NCI-H446 treated with DMSO at 0.1 percent for 48 hours (cell line): ENCODE results near the gene TNS1.

Experiments
- DNase-seq: peaks from one replicate; lab custom pipeline; 2025; lab: John Stamatoyannopoulos, UW

Gene TNS1

DNA sequence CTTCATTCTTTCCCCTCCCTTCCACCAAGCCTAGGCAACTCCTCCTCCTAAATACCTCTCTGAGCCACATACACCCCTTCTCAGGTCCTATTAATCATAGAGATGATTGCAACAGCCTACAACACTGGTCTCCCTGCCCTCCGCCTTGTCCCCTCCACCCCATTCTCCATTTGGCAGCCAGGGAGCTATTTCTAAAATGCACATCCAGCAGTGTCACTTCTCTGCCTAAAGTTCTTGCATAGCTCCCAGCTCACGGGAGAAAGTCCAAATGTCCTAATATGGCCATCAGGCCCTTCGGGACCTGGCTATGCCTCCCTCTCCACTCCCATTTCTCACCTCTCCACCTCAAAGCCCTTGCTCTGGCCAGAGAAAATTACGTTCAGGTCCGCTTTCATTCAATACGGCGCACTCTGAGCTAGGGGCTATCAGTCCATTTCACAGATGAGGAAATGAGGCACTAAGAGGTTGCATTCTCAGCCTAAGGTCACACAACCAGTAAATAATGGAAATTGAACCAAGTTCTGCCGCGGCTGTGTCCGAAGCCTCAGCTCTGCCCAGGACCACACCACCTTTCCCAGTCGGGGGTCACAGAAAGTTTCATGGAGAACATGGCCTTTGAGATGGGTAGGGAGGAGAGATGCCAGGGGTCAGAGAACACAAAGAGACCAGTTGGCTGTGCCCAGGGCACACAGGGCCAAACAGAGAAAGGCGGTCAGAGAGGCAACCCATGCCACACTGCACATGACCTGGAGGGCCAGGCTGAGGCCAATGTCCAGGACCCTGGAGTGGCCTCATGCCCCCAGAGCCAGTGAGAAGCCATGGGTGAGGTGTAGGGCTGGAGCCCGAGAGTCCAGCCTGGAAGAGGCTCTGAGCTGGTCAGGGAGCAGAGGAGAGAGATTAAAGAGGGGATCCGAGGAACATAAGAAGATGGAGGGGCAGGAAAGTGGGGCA is 72.8 kb downstream of the TNS1 start:
- DNase-seq: no peak

DNA sequence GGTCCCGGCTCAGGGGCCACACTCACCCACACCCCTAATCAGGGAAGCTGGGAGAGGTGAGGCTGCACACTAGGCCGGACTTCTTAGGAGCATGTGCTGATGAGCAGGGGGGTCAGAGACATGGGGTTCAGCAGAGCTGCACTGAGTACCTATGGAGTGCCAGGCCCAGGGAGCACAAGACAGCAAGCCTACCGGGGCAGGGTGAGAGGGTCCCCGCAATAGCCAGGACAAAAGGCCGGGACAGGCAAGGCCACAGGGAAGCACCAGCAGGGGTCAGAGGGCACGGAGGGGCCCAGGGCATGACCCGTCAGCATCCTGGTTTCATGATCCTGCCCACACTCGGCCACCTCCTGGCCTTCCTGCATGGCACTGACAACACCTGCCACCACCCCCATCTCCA is 73.5 kb downstream of the TNS1 start:
- no peak for DNase-seq

DNA sequence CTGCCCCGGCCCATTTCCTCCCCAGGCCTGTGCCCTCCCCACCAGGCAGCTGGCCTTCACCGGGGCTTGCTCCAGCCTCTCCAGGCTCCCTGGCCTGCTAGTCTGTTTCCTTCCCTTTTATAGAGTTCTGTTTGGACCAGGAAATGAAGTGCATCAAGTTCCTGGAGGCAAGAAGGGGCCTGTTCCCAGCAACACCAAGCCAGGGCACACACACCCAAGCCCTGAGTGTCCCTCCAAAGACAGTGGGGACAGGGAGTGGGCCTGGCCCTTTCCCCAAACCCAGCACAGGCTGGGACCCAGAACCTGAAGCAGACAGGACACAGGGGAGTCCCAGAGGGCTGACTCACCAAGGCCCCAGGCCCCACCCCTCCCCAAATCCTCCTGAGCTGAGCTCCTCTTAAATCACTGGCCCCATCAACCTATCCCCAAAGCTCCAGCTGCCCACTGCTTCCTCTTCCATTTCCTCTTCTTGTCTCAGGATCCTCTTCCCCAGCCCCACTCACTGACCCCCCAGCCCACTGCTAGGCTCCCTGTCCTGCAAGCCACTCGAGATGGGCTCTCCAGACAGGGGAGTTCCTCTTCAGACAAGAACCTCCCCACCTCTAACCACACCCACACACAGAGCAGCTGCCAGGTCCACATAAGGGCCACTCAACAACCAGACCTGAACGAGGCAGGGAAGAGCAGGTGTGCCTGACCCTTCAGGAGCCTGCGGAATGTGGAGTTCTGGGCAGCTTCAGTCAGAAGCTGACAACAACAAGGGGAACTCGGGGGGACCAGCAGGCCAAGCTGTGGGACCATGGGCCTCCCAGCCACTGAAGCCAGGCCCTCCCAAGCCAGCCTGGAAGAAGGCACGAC is 74.2 kb downstream of the TNS1 start:
- DNase-seq: no peak

DNA sequence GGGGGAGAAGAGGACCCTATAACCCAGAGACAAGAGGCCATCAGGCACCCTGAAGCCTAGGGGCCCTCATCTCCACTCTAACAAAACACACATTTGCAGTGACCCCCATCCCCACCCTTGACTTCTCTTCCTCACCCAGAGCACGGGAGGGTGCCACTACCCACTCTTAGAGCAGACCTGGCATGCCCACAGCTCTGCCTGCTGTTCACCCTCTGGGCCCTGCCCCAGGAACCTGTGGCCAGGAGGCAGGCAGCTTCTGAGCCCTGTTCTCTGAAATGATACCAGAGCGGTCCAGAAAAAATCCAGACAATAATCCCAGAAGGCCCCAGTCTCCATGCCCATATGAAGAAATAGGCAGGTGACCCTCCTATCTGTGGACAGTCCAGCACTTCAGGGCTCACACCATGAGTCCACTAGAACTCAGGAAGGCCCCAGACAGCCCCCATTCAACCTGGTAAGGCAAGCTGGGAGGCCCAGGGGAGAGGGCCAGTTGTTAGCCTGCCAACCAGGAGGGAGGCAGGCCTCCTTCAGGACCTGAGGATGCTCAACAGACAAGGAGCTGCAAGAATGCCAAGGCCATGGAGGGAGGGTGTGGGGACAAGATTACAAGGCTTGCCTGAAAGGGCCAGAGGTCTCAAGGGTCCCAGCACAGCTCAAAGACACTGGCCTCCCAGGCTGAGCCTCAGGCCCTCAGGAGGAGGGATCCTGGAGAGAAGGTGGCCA is 75.0 kb downstream of the TNS1 start:
- DNase-seq: no peak

GRCh38 chr2:217926801-217927200 is 76.0 kb downstream of the TNS1 start:
- DNase-seq: no peak

- no peak for DNase-seq
These were observed 78.4 kb downstream of the TNS1 start for GRCh38 chr2:217924346-217924901.

- no peak for DNase-seq
These were observed 79.6 kb downstream of the TNS1 start for GRCh38 chr2:217923007-217923686.

- no peak for DNase-seq
These were observed 80.4 kb downstream of the TNS1 start for GRCh38 chr2:217922101-217923006.

- no peak for DNase-seq
These were observed 81.8 kb downstream of the TNS1 start for GRCh38 chr2:217920879-217921603.

DNA sequence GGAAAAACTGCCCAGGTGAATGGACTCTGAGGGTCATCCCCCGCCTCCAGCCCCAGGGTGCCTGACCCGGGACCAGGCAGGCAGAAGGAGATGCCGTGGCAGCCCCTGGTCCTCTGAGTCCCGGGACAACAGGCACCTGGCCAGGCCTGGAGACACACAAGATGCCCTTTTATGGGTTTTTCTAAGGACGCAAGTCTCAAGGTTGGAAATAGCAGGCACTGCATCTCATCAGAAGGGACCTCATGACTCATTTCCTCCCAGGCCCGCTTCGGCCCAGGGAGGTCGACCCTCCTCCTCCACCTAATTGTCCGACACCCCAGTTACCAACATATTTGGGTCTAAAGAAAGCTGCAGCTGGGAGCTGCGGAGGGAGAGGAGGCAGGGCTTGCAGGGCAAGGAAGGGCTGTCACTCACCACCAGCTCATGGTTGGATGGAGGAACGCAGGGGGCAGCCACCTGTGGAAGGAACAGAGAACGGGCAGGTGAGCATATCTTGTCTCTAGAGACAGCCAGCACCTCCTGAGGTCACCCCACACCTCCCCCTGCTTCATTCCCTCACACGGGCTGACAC is 82.9 kb downstream of the TNS1 start:
- DNase-seq: no peak

DNA sequence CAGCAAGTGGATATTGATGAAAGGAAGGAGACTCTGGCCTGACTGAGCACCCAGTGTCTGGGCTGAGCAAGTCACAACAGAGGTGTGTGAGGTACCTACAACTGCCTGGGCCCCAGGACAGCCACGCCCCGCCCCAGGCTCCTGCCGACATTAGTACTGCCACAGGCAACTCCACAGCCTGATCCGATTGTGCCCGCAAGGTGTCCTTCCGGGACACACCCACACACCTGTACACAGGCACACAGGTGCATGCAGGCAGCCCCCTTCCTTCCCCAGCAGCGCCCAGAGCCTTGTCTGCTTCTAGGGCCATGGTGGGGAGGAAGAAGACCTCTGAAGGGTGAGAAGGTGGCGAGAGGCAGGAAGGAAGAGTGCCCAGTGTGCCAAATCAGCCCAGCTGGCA is 83.6 kb downstream of the TNS1 start:
- no peak for DNase-seq

GRCh38 chr2:217918308-217919024 is 84.3 kb downstream of the TNS1 start:
- DNase-seq: no peak

DNA sequence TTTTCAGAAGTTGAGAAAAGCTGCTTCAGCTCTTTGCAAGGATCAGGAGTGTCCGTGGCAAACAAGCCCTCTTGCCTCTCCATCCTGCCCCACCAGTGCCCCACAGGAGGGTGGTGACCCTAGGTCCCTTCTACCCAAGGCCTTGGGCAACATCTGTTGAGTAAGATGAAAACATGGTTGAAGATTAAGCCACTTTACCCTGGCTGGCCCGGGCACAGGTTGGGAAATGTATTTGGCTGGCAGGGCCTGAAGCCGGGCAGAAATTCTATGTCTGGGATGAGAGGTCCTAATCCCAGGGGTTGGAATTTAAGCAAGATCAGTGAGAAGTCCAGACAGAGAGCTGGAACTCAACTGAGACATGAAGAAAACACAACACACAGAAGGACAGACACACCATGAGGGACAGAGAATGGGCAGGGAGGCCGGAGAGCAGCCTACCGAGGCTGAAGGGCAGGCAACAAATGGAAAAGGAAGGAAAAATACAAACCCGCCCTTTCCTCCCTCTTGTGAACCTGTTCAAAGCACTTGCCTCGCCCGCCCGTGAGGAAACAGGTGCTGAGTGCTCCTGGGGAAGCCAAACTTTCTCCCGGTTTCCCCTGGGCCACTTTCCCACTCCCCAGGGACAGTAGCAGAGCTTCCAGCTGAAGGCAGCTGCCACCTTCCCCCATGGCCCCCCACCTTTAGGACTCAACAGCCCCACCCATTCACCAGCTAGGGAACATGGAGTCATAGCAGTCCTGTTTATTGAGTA is 86.1 kb downstream of the TNS1 start:
- DNase-seq: no peak

GRCh38 chr2:217915706-217916105 is 87.1 kb downstream of the TNS1 start:
- no peak for DNase-seq

DNA sequence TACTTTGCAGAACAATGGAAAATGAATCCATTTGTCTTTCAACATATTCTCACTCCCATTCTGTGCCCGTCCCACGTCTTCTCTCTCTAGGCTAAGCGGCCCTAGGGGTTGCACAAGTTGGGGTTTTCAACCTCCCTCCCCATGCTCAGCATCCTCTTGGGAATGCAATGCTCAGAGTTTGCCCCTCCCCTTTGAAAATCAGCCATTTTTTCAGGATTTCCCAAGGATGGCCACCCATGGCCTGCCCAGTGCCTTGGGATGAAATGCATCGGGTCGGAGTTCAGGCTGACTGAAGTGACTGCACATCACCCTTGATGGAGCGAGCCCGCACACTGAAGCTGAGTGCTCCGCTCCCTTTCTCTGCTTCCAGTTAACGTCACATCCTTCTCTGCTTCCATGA is 87.9 kb downstream of the TNS1 start:
- DNase-seq: no peak

DNA sequence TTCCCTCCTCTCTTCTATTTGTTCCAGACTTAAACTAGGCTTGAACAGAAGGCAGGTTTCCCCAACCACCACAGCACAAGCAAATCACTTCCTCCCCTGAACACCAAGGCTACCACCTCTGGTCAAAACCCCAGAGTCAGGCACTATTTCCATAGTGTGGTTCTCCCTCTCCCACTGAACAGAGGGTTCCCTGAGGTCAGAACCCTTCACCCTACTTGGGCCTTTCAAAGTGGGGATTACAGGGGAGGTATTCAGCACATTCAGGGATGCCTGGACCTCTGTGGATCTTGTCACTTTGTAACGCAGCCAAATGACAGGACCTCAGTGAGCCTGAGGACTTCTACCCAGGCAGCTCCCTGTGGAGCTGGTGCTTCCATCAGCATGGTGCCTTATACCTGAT is 88.7 kb downstream of the TNS1 start:
- no peak for DNase-seq

DNA sequence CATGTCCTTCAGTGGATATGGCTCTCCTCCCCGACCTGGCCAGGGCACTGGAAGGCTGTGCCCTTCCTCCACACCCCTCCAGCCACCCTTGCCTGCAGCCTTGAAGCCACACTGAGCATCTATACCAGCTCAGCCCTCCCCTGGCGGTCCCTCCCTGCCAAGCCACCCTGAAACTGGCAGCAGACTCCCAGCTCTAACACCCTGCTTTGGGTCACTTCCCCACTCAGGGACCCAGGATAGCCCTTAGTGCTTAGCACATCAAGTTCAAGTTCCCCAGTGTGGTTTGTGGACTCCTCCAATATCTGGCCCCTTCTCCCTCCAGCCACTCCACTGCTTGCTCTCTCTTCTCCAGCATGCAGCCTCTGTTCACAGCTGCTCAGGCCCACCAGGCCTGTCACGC is 89.4 kb downstream of the TNS1 start:
- no peak for DNase-seq
